GM21825 (cell line): ENCODE data around the gene BRCA2.
A peak's percentile ranks its signal among the peaks of the same experiment; 100 is the strongest.

Source experiments
- ATAC-seq: cut with Tn5 transposase; IDR thresholded peaks from one replicate; pipeline ENCODE4 v1.9.1; 2021; ENCODE audit warnings: mild to moderate bottlenecking, moderate library complexity; ENCODE audit not compliant: unreplicated experiment

BRCA2 gene

GRCh38 chr13:32427852-32428580, 112.7 kb downstream of the BRCA2 start, which contains the start of gene N4BP2L1:
Gene N4BP2L1 (minus strand): TSS chr13:32428130. CDS start chr13:32428082, 48 bp downstream.
- peak; percentile 72 for ATAC-seq

GRCh38 chr13:32428581-32429432, 113.5 kb downstream of the BRCA2 start:
- ATAC-seq = peak; percentile 16

DNA sequence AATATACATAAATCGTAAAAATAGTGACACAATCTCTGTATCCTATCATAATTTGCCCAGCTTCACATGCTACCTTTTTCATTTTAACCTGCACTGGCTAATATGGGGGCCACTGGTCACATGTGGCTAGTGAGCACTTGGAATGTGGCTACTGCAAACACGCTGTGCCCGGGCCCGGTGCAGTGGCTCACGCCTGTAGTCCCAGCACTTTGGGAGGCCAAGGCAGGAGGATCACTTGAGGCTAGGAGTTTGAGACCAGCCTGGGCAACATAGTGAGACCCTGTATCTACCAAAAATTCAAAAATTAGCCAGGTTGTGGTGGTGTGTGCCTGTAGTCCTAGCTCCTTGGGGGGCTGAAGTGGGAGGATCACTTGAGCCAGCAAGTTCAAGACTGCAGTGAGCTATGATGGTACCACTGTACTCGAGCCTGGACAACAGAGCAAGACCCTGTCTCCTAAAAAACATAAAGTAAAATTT, 114.2 kb downstream of the BRCA2 start:
- ATAC-seq = no peak

DNA sequence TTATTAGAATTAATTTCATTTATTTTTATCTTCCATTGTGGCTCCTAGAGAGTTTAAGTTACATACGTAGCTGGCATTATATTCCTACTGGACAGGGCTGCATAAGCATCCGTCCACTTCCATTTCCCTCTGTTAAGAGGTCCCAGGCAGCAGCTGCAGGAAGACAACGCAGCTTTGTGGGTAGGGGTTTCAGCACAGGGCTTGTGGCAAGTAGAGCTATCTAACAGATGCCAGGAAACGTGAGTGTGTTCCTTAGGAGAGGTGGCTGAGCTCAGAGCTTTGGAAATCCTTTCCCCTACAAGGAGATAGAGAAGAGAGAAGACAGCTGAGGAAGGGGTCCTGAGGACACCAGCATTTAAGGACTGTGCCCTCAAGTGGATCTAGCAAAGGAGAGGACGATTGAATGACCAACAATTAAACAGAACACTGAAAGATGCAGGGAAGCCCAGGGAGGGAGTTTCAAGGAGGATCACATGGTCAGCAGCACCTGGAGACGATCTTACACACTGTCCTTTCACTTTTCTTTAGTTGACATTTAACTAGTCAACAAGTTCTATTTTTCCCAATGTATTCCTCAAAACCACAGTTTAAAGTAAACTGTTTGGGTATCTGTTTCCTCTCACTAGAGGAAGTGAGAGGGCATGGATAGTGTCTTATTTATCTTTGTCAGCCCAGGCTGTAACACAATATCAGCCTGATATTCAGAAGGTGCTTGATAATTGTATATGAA, 114.9 kb downstream of the BRCA2 start:
- ATAC-seq = no peak

- ATAC-seq = no peak
Observed at GRCh38 chr13:32431361-32431760, 116.1 kb downstream of the BRCA2 start.

GRCh38 chr13:32432856-32433255, 117.5 kb downstream of the BRCA2 start:
- ATAC-seq = no peak

DNA sequence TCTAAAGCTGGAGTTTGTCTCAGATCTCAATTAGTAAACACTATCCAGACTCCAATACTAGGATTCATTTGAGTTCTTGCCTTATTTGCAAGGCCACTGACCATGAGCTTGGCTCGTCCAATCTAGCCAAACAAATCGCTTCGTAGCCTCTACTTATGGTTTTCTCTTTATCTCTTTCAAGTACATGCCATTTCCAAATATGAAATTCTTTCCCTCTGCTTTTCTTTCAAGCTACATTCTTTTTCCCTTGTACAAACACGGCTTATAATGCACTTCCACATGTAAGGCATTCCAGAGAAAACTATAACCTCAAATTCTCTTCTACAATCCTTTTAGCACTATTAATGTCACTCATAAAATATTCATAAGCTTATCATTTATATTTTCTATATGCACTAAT, 123.6 kb downstream of the BRCA2 start:
- ATAC-seq = no peak

GRCh38 chr13:32443111-32443510, 127.8 kb downstream of the BRCA2 start:
- peak; percentile 70 for ATAC-seq

GRCh38 chr13:32445461-32445860, 130.2 kb downstream of the BRCA2 start:
- ATAC-seq = no peak

- ATAC-seq = no peak
Observed at GRCh38 chr13:32446220-32446619, 130.9 kb downstream of the BRCA2 start.

GRCh38 chr13:32446773-32447465, 131.6 kb downstream of the BRCA2 start:
- ATAC-seq = no peak

DNA sequence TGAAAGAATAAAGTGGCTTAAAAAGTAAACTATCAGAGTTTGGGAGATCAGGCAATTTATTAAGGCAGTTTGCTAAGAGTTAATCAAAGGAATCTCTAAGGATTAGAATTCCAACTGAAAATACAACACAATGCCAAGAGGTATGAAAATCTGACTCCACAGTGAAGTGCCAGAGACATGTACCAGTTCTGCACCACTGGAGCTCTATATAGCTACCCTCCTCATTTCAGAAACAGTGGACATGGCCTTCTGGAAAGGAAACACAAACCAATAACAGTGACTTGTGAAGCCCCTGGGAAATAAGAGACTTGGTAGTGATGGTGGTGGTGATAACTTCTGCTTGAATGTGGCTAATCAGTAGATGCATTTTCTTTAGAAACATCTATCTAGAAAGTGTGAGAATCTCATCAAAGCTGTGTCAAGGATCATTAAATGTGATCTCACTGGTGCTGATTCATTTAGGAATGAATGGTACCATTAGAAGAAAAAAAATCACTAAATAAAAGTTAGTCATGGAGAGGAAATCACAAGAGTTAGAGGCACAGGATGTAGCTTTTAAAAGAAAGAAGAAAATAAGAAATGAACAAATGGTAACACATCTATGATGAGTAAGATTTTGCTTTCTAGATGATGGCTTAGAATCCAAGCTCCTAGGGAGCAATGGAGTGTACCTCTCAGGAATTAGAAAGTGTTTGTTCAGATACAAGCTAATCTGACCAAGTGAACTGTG, 132.8 kb downstream of the BRCA2 start:
- ATAC-seq = no peak

GRCh38 chr13:32448972-32449371, 133.7 kb downstream of the BRCA2 start:
- no peak for ATAC-seq
